Duodenal mucosa (tissue), 2 donors: ENCODE results near the gene DNAAF8.

Experiments used
- H3K27ac ChIP-seq: one replicate; pipeline ENCODE4 v1.7.0; 2013; ENCODE audit warnings: low read depth, low read length
- H3K27me3 ChIP-seq, 2 donors: one replicate each; pipeline ENCODE4 v1.7.0; 2013; ENCODE audit warnings: low read length in 2 of 2, control low read depth in 1 of 2; ENCODE audit not compliant: insufficient read depth in 2 of 2, control insufficient read depth in 1 of 2
- H3K36me3 ChIP-seq, 2 donors: one replicate each; pipeline ENCODE4 v1.7.0; 2013; ENCODE audit warnings: low read length in 2 of 2, control low read depth in 1 of 2; ENCODE audit not compliant: insufficient read depth in 2 of 2, control insufficient read depth in 1 of 2
- H3K4me1 ChIP-seq, 2 donors: one replicate each; pipeline ENCODE4 v1.7.0; 2013; ENCODE audit warnings: low read length in 2 of 2, control low read depth in 1 of 2; ENCODE audit not compliant: insufficient read depth in 2 of 2, control insufficient read depth in 1 of 2
- H3K4me3 ChIP-seq, 2 donors: one replicate each; pipeline ENCODE4 v1.7.0; 2013; ENCODE audit warnings: low read length in 2 of 2, low read depth in 1 of 2
- H3K9ac ChIP-seq, 2 donors: one replicate each; pipeline ENCODE4 v1.7.0; 2013; ENCODE audit warnings: low read length in 2 of 2, low read depth in 1 of 2
- H3K9me3 ChIP-seq, 2 donors: one replicate each; pipeline ENCODE4 v1.7.0; 2013; ENCODE audit warnings: low read length in 2 of 2, control low read depth in 1 of 2; ENCODE audit not compliant: control insufficient read depth in 1 of 2

Gene DNAAF8

GRCh38 chr16:4703906-4704305, 30.4 kb upstream of the DNAAF8 start:
- no peaks in the 10 kb centered on the region for H3K27me3 ChIP-seq
- peaks cover 14 to 73% of the 10 kb centered on the region in 2 donors for H3K36me3 ChIP-seq
- no peak overlapping the region for H3K27ac ChIP-seq

DNA sequence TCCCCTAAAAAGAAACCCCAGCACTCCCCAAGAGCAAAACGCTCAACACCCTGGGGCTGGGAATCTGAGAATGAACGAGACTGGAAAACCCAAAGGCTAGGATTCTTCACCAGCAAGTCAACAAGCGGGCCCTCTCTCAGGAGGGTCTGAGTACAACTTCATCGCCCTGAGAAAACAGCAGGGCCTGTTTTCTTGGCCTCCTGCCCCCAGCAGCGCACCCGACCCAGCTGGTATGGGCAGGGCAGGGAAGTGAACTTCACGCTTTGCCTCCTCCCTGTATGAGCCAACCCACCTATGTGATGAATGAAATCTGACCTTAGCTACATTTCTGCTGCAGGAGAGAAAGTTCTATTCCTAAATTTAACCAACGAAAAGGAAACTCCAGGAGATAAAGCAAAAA, 29.8 kb upstream of the DNAAF8 start:
- Histone ChIP-seq H3K9me3 (no peaks in the 10 kb centered on the region), H3K9ac (no peak overlapping the region), H3K4me1 (no peaks in the 10 kb centered on the region), H3K27ac (no peak overlapping the region), H3K27me3 (no peaks in the 10 kb centered on the region), H3K4me3 (no peak overlapping the region), H3K36me3 (peaks cover 14 to 70% of the 10 kb centered on the region in 2 donors)

More at GRCh38 chr16:4703906-4704305, 30.4 kb upstream of the DNAAF8 start:
- H3K4me1 ChIP-seq: no peaks in the 10 kb centered on the region
- no peak overlapping the region for H3K4me3 ChIP-seq
- H3K9me3 ChIP-seq: no peaks in the 10 kb centered on the region
- no peak overlapping the region for H3K9ac ChIP-seq

DNA sequence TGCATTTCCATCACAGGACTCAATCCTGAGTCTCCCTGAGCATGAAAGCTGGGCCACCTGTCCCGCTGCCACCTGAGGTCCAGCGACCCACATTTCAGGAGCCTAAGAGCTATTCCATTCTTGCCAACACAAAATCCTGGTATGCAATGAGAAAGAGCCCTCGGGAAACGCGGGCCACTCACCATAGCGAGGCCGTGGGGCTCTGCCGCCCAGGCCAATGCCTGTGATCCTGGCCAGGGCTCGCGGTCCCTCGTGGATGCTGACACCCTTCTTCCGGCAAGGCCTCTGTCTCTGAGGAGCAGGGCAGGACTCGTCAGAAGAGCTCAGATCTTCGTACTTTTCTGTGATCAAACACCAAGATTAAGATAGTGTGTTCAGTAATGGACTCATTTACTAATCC, 29.4 kb upstream of the DNAAF8 start:
- H3K9ac ChIP-seq: no peak overlapping the region
- H3K4me1 ChIP-seq: no peaks in the 10 kb centered on the region
- no peaks in the 10 kb centered on the region for H3K27me3 ChIP-seq
- H3K27ac ChIP-seq: no peak overlapping the region
- H3K4me3 ChIP-seq: no peak overlapping the region
- peaks cover 14 to 70% of the 10 kb centered on the region in 2 donors for H3K36me3 ChIP-seq
- H3K9me3 ChIP-seq: no peaks in the 10 kb centered on the region

DNA sequence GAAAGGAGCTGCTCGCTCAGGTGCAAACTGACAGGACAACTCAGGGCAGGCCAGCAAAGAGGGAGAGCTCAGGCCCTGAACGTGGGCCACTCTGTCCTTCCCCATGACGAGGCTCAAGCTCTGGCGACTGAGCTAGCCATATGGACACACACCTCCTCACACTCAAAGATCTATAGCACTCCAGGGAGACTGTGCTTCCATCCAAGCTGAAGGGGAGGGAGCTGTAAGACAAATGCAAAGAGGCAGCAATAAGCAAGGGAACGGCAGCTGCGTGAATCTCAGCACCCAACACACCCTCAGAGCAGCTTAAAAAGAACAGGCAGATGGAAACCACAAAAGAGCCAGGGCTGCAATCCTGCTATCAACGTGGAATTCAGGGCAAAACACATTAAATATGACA, 27.5 kb upstream of the DNAAF8 start:
- Histone ChIP-seq H3K27me3 (no peaks in the 10 kb centered on the region), H3K9me3 (no peaks in the 10 kb centered on the region), H3K36me3 (peaks cover 12 to 56% of the 10 kb centered on the region in 2 donors), H3K4me3 (no peak overlapping the region), H3K9ac (no peak overlapping the region), H3K27ac (no peak overlapping the region), H3K4me1 (no peaks in the 10 kb centered on the region)

DNA sequence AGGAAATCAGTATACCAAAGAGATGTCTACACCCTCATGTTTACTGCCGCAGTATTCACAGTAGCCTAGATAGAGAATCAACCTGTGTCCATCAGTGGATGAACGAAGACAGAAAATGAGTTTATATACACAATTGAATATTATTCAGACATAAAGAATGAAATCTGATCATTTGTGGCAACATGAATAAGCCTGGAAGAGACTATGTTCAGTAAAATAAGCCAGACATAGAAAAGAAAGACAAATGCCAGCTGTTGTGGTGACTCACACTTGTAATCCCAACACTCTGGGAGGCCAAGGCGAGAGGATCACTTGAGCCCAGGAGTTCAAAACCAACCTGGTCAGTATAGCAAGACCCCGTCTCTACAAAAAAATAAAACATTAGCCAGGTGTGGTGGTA, 24.9 kb upstream of the DNAAF8 start:
- Histone ChIP-seq H3K9me3 (no peaks in the 10 kb centered on the region), H3K4me1 (no peaks in the 10 kb centered on the region), H3K9ac (no peak overlapping the region), H3K27me3 (no peaks in the 10 kb centered on the region), H3K4me3 (no peak overlapping the region), H3K27ac (no peak overlapping the region), H3K36me3 (peaks cover 15 to 52% of the 10 kb centered on the region in 2 donors)

- Histone ChIP-seq H3K27ac (no peak overlapping the region), H3K4me3 (no peak overlapping the region), H3K27me3 (no peaks in the 10 kb centered on the region)
These were observed 20.5 kb upstream of the DNAAF8 start for GRCh38 chr16:4713663-4714501.

GRCh38 chr16:4714996-4715395, 19.3 kb upstream of the DNAAF8 start:
- Histone ChIP-seq H3K27me3 (no peaks in the 10 kb centered on the region), H3K9me3 (no peaks in the 10 kb centered on the region), H3K9ac (no peak overlapping the region), H3K4me1 (no peaks in the 10 kb centered on the region), H3K27ac (no peak overlapping the region), H3K36me3 (peaks cover 8 to 40% of the 10 kb centered on the region in 2 donors), H3K4me3 (no peak overlapping the region)

More at GRCh38 chr16:4713663-4714501, 20.5 kb upstream of the DNAAF8 start:
- H3K9me3 ChIP-seq: no peaks in the 10 kb centered on the region
- peaks cover 8 to 45% of the 10 kb centered on the region in 2 donors for H3K36me3 ChIP-seq
- no peaks in the 10 kb centered on the region for H3K4me1 ChIP-seq
- H3K9ac ChIP-seq: no peak overlapping the region

DNA sequence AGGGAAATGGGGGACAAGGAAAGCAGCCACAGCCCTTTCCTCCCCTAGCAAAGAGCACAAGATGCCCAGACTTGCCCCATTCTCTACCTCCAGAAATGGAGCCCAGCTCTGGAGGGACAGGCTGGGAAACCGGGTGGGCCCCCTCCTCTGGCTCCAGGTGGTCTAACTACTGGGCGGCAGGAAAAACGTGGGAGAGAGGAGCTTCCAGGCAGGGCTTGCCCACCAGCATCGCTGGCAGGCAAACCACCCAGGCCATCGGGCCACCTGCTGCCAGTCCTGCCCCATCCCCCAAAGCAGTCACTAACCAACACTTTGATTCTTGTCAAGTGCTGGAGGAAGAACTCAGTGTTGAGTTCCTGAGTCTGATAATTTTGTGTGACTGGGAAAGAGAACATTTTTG, 15.9 kb upstream of the DNAAF8 start:
- H3K9me3 ChIP-seq: no peaks in the 10 kb centered on the region
- no peak overlapping the region for H3K9ac ChIP-seq
- H3K36me3 ChIP-seq: peaks cover 5 to 32% of the 10 kb centered on the region in 2 donors
- no peak overlapping the region for H3K27ac ChIP-seq
- no peak overlapping the region for H3K4me3 ChIP-seq
- no peaks in the 10 kb centered on the region for H3K27me3 ChIP-seq
- no peaks in the 10 kb centered on the region for H3K4me1 ChIP-seq

GRCh38 chr16:4723071-4723767, 11.1 kb upstream of the DNAAF8 start:
- no peaks in the 10 kb centered on the region for H3K9me3 ChIP-seq
- no peak overlapping the region for H3K4me3 ChIP-seq
- no peak overlapping the region for H3K9ac ChIP-seq
- no peak overlapping the region for H3K27ac ChIP-seq
- H3K36me3 ChIP-seq: peaks cover 11 to 48% of the 10 kb centered on the region in 2 donors
- H3K27me3 ChIP-seq: no peaks in the 10 kb centered on the region
- no peaks in the 10 kb centered on the region for H3K4me1 ChIP-seq

GRCh38 chr16:4724661-4725270, 9.6 kb upstream of the DNAAF8 start:
- H3K4me3 ChIP-seq: no peak overlapping the region
- H3K36me3 ChIP-seq: peaks cover 14 to 53% of the 10 kb centered on the region in 2 donors

More at GRCh38 chr16:4724661-4725270, 9.6 kb upstream of the DNAAF8 start:
- Histone ChIP-seq H3K9me3 (no peaks in the 10 kb centered on the region), H3K27ac (no peak overlapping the region), H3K4me1 (no peaks in the 10 kb centered on the region), H3K9ac (no peak overlapping the region), H3K27me3 (no peaks in the 10 kb centered on the region)
